Measurements from ENCODE around the gene NR6A1. TPM values are rescaled to one million over a fixed set of nuclear protein-coding genes. Genes with fewer than 3 reads are reported as not detected.

The NR6A1 gene
- total RNA-seq, 4 donors from 2014 or later = 1.8 to 2.8 (median 2.0) TPM

GRCh38 chr9:124652615-124653393, 118.3 kb downstream of the NR6A1 start:
- Histone ChIP-seq H3K36me3 (no peaks in the 10 kb centered on the region), H3K27ac (replicated peaks in 1 of 4) (peak overlapping the region in 1 of 4 donors; percentile 26), H3K27me3 (no peaks in the 10 kb centered on the region), H3K9me3 (no peaks in the 10 kb centered on the region), H3K4me3 (no peak overlapping the region), H3K4me1 (peaks cover 5 to 14% (median 9%) of the 10 kb centered on the region in 4 donors)
- no peak for DNase-seq (ENCODE audit: extremely low spot score)
- intact Hi-C loops (cut with DNase I) = no loop called here
- WGBS = 70% methylated on average over 3 of the region's 3 CpGs
- TF ChIP-seq CTCF (IDR thresholded peaks at IDR 0.05) (no peak), POLR2A (IDR thresholded peaks at IDR 0.05; ENCODE audit: low read depth) (no peak), POLR2AphosphoS5 (IDR thresholded peaks at IDR 0.05) (peak in 1 of 2 donors; percentile 16), EP300 (IDR thresholded peaks at IDR 0.05) (no peak)

GRCh38 chr9:124652203-124652602, 118.9 kb downstream of the NR6A1 start:
- Histone ChIP-seq H3K9me3 (no peaks in the 10 kb centered on the region), H3K27me3 (no peaks in the 10 kb centered on the region), H3K4me3 (no peak overlapping the region), H3K4me1 (peaks cover 5 to 14% (median 9%) of the 10 kb centered on the region in 4 donors), H3K36me3 (no peaks in the 10 kb centered on the region), H3K27ac (replicated peaks in 1 of 4) (peak overlapping the region in 1 of 4 donors; percentile 26)
- intact Hi-C loops (cut with DNase I) = no loop called here
- no peak for DNase-seq (ENCODE audit: extremely low spot score)
- TF ChIP-seq EP300 (IDR thresholded peaks at IDR 0.05) (no peak), CTCF (IDR thresholded peaks at IDR 0.05) (no peak), POLR2AphosphoS5 (IDR thresholded peaks at IDR 0.05) (no peak), POLR2A (IDR thresholded peaks at IDR 0.05; ENCODE audit: low read depth) (no peak)
- WGBS = 81% methylated on average over 1 of the region's 1 CpG

GRCh38 chr9:124645274-124645673, 125.8 kb downstream of the NR6A1 start:
- no peak for DNase-seq (ENCODE audit: extremely low spot score)
- Histone ChIP-seq H3K27ac (replicated peaks in 1 of 4) (no peak overlapping the region), H3K9me3 (no peaks in the 10 kb centered on the region), H3K27me3 (no peaks in the 10 kb centered on the region), H3K36me3 (no peaks in the 10 kb centered on the region), H3K4me1 (no peaks in the 10 kb centered on the region), H3K4me3 (no peak overlapping the region)
- intact Hi-C loops (cut with DNase I) = no loop called here
- TF ChIP-seq POLR2A (IDR thresholded peaks at IDR 0.05; ENCODE audit: low read depth) = no peak
- TF ChIP-seq CTCF (IDR thresholded peaks at IDR 0.05) = no peak
- TF ChIP-seq POLR2AphosphoS5 (IDR thresholded peaks at IDR 0.05) = no peak
- TF ChIP-seq EP300 (IDR thresholded peaks at IDR 0.05) = no peak

- no peaks in the 10 kb centered on the region for H3K27me3 ChIP-seq
- peaks cover 0 to 3% (median 0%) of the 10 kb centered on the region in 4 donors for H3K4me1 ChIP-seq
- H3K27ac ChIP-seq (replicated peaks in 1 of 4) = no peak overlapping the region
- no peak for DNase-seq (ENCODE audit: extremely low spot score)
- TF ChIP-seq EP300 (IDR thresholded peaks at IDR 0.05) (no peak), POLR2A (IDR thresholded peaks at IDR 0.05; ENCODE audit: low read depth) (no peak), POLR2AphosphoS5 (IDR thresholded peaks at IDR 0.05) (no peak), CTCF (IDR thresholded peaks at IDR 0.05) (no peak)
- no peaks in the 10 kb centered on the region for H3K9me3 ChIP-seq
- H3K4me3 ChIP-seq = no peak overlapping the region
- intact Hi-C loops (cut with DNase I) = no loop called here
- H3K36me3 ChIP-seq = no peaks in the 10 kb centered on the region
Observed at GRCh38 chr9:124639637-124640036, 131.5 kb downstream of the NR6A1 start.

All from esophagus muscularis mucosa (tissue), 4 donors.